Dendritic cell treated with granulocyte-macrophage colony-stimulating factor and Interleukin-4, amounts not matched to agents 40 ng/mL and 50 ng/mL, for 4 days (primary cell): ENCODE results near the gene LCN2.
A peak's percentile ranks its signal among the peaks of the same experiment; 100 is the strongest.

Experiments used
- H3K27ac Mint-ChIP-seq: one replicate; pipeline ENCODE4 v1.8.0; 2022; ENCODE audit warnings: mild to moderate bottlenecking, mixed read lengths
- H3K27me3 Mint-ChIP-seq: one replicate; pipeline ENCODE4 v1.8.0; 2022; ENCODE audit warnings: mild to moderate bottlenecking, mixed read lengths
- H3K36me3 Mint-ChIP-seq: one replicate; pipeline ENCODE4 v1.8.0; 2022; ENCODE audit warnings: low read depth, mixed read lengths
- H3K4me1 Mint-ChIP-seq: one replicate; pipeline ENCODE4 v1.8.0; 2022; ENCODE audit warnings: low read depth, mixed read lengths
- H3K4me3 Mint-ChIP-seq: one replicate; pipeline ENCODE4 v1.8.0; 2022; ENCODE audit warnings: mild to moderate bottlenecking, moderate library complexity, mixed read lengths
- H3K9me3 Mint-ChIP-seq: one replicate; pipeline ENCODE4 v1.8.0; 2022; ENCODE audit warnings: mixed read lengths
- intact Hi-C: fragments of 100-400 bp; cut with micrococcal nuclease; formaldehyde crosslinking; loops from one replicate; pipeline ENCODE4 v1.15.0; 2022

Gene LCN2

DNA sequence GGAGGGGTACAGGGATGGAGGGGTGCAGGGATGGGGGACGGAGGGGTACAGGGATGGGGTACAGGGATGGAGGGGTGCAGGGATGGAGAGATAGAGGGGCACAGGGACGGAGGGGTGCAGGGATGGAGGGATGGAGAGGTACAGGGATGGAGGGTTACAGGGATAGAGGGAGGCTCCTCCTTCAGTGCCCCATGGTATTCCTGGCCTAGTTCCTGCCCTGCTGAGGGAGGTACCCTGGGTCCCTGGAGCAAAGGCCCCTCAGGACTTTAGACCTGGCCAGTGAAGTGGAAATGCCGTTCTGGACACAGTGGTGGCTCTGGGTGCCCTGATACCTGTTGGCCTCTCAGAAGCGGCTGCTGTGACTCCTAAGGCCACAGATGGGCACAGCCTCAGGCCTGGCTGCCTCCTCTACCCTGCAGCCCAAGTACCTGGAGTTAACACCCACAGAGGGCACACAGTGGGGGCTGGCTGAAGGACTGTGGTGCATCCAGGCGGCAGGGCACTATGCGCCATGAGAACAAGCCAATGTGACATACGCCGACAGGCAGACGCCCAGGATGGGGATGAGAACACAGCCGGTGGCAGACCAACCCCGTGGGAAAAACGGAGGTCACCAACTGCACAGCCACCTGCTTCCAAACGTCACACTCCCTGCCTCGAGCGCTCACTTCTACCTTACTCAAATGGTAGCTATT, 30.1 kb upstream of the LCN2 start:
- Mint-ChIP-seq H3K9me3 (no peaks in the 10 kb centered on the region), H3K27me3 (peaks cover 6% of the 10 kb centered on the region), H3K27ac (no peak overlapping the region), H3K36me3 (peaks cover 56% of the 10 kb centered on the region), H3K4me1 (peaks cover 38% of the 10 kb centered on the region), H3K4me3 (no peak overlapping the region)
- intact Hi-C loops: no loop called here

DNA sequence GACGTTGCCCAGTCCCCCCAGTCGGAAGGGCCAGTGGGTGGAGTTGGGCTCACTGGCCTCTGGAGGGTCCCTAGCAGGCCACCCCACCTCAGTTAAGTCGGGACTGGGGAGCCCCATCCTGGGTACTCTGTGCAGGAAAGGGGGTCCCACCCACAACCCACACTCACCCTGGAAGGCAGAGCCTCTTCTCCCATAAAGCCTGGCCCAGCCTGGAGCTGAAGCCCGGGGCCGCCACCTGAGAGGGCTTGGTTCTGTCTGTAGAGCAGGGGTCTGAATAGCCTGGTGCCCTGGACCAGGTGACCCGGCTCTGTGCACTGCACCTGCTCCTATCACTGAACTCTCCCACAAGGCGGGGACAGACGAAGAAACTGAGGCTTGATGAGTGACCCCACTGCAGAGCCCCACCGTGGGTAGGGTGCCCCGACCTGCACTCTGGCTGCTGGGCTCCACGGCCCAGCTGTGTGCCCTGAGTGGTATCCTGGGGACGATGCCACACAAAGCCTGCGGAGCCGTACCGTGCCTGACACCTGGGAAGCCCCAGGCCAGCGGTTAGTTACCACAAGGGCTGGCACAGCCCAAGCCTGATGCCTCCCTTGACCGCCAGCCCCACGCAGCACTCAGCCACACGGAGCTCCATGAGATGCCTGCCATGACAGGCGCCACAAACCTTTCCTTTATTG, 29.1 kb upstream of the LCN2 start:
- no peaks in the 10 kb centered on the region for H3K9me3 Mint-ChIP-seq
- H3K27me3 Mint-ChIP-seq: peaks cover 6% of the 10 kb centered on the region
- peaks cover 34% of the 10 kb centered on the region for H3K4me1 Mint-ChIP-seq
- H3K36me3 Mint-ChIP-seq: peaks cover 56% of the 10 kb centered on the region
- H3K4me3 Mint-ChIP-seq: no peak overlapping the region
- no peak overlapping the region for H3K27ac Mint-ChIP-seq
- intact Hi-C loops: no loop called here

DNA sequence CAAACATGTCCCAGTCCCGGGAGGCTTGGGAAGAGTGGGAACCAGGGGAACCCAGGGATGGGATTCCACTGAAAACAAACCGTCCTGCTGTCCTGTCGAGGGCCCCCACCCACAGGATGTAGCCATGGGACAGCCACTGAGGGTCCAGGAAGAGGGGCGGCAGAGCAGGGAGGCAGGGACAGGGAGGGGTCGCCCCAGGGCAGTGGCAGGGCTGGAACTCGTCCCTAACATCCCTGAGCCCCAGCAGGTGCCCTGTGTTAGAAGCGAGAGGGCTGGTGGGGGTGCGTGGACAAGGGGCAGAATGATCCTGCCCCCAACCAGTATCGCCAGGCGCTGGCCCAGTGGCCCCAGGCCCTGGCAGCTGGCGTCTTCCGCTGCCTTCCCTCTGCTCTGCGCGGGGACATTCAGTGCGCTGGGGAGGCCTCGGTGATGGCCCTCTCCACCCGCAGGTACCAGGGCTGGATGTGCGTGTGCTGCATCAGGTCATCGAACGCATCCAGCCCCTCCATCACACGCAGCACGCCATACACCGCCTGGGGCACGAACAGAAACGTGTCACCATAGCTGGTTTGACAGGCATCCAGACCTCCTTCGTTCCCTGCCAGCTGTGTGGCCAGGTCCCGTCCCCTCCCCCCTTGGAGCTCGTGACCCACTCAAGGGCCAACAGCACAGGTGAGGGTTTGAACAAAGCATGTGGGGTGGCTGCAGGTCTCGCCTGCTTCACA, 28.4 kb upstream of the LCN2 start:
- Mint-ChIP-seq H3K4me3 (no peak overlapping the region), H3K4me1 (peaks cover 34% of the 10 kb centered on the region), H3K27ac (no peak overlapping the region), H3K36me3 (peaks cover 56% of the 10 kb centered on the region), H3K27me3 (peaks cover 6% of the 10 kb centered on the region), H3K9me3 (no peaks in the 10 kb centered on the region)
- intact Hi-C loops: no loop called here

DNA sequence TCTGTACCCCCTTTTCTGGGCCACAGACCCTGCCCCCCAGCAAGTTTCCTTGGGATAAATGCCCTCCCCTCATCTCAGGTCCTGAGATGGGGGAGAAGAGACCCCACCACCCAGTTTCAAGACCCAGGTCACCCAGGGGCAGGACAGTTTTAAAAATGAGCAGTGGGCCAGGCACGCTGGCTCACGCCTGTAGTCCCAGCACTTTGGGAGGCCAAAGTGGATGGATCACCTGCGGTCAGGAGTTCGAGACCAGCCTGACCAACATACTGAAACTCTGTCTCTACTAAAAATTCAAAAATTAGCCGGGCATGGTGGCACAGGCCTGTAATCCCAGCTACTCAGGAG, 27.8 kb upstream of the LCN2 start:
- Mint-ChIP-seq H3K36me3 (peaks cover 60% of the 10 kb centered on the region), H3K27me3 (peaks cover 6% of the 10 kb centered on the region), H3K4me1 (peaks cover 33% of the 10 kb centered on the region), H3K4me3 (no peak overlapping the region), H3K9me3 (no peaks in the 10 kb centered on the region), H3K27ac (no peak overlapping the region)
- intact Hi-C loops: no loop called here

DNA sequence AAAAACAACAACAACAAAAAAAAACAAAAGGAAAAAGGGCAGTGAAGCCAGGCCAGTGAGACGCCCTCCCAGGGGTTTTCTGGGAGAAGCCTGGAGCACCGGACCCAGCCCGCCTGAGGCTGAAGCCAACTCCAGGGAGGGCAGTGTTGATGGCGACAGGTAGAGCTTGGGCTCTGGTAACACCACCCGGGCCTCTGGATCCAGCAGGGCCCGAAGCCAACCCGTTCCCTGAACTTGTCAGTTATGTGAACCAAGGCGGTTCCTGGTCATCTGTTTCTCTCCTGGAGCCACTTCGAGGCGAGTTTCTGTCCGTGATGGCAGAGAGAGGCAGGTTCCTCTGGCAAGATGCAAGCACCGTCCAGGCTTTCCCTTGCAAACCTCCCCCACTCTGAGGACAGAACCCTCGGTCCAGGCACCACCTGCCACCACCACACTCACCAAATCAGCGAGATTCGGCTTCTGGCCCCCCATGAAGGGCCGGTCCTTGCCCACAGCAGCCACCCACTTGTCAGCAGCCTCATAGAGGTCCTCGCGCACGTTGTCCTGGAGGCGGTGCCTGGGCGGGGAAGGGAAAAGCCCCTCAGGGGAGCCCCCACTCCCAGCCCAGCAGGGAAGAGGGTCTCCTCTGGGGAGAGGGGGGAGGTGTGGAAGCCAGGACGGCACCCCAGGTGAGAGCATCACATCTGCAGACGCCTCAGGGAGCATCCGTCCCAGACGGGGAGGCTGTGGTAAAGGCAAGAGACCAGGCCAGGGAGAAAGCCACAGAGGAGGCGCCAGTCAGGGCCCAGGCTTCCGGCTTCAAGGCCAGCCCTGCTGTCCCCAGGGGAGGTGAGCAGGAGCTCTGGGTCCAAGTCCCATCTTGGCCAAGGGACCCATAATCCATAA, 27.1 kb upstream of the LCN2 start:
- intact Hi-C loops: no loop called here
- Mint-ChIP-seq H3K4me3 (no peak overlapping the region), H3K9me3 (no peaks in the 10 kb centered on the region), H3K4me1 (peaks cover 30% of the 10 kb centered on the region), H3K27ac (no peak overlapping the region), H3K36me3 (peaks cover 60% of the 10 kb centered on the region), H3K27me3 (peaks cover 6% of the 10 kb centered on the region)

DNA sequence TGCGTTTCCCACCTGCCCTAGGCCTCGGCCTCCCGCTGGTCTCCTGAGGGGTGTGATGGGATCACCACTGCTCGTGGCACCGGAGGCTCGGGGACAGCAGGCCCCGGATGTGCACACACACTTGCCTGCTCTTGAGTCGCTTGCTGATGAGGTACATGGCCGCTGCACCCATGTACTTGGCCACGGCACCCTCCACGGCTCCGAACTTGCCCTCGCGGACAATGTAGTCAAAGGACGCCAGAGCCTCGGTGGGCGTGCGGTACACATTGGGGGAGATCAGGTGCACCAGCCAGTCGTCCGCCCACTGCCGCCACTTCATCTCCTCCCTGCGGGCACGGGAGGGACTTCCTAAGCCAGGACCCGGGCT, 26.5 kb upstream of the LCN2 start:
- Mint-ChIP-seq H3K27ac (no peak overlapping the region), H3K9me3 (no peaks in the 10 kb centered on the region), H3K36me3 (peaks cover 62% of the 10 kb centered on the region), H3K4me1 (peaks cover 26% of the 10 kb centered on the region), H3K27me3 (peaks cover 6% of the 10 kb centered on the region), H3K4me3 (no peak overlapping the region)
- intact Hi-C loops: no loop called here

DNA sequence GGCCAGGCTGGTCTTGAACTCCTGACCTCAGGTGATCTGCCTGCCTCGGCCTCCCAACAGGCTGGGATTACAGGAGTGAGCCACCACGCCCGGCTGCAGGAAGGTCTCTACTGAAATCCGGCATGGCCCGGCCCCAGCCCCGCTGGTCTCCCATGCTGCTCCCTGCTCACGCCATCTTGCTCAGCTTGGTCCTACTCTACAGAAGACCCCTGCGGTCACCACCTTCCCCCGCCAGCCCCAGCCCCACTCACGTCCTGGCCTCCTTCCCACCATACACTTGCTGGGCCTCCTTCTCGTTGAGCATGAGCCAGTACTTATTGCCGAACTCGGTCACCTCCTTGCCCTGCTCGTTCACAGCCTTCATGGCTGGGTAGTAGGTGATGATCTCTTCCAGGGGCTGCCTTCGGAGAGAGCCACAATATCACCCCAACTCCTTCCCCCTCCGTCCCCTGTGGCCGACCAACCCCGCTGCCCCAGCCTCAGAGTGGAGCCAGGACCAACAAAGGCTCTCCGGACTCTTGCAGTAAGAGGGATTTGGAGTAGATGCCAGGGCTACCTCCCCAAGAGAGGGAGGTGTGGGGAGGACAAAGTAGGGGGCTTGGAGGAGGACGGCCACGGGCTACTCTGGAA, 25.7 kb upstream of the LCN2 start:
- H3K9me3 Mint-ChIP-seq: no peaks in the 10 kb centered on the region
- H3K4me1 Mint-ChIP-seq: peaks cover 23% of the 10 kb centered on the region
- no peak overlapping the region for H3K4me3 Mint-ChIP-seq
- H3K27ac Mint-ChIP-seq: no peak overlapping the region
- H3K36me3 Mint-ChIP-seq: peaks cover 70% of the 10 kb centered on the region
- peaks cover 1% of the 10 kb centered on the region for H3K27me3 Mint-ChIP-seq
- intact Hi-C loops: no loop called here

DNA sequence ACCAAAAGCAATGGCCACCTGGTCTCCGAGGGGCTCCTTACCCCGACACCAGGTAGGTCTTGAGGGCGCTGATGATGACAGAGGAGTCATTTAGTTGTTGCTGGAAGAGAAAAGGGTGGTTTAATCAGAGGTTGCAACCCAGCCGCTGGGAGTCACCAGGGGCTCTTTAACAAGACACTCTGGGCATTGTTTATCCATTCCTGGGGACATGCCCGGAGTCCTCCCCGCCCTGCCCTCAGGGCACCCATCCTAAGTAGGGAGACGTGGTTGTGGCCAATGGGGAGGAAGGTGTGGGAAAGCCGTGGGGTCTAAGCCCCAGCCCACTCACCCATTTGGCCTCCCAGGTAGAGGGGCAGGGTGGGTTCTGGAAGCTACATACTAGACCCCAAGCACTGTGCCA, 24.8 kb upstream of the LCN2 start:
- intact Hi-C loops: no loop called here
- Mint-ChIP-seq H3K27me3 (no peaks in the 10 kb centered on the region), H3K4me1 (peaks cover 31% of the 10 kb centered on the region), H3K27ac (no peak overlapping the region), H3K36me3 (peaks cover 76% of the 10 kb centered on the region), H3K4me3 (no peak overlapping the region), H3K9me3 (no peaks in the 10 kb centered on the region)

DNA sequence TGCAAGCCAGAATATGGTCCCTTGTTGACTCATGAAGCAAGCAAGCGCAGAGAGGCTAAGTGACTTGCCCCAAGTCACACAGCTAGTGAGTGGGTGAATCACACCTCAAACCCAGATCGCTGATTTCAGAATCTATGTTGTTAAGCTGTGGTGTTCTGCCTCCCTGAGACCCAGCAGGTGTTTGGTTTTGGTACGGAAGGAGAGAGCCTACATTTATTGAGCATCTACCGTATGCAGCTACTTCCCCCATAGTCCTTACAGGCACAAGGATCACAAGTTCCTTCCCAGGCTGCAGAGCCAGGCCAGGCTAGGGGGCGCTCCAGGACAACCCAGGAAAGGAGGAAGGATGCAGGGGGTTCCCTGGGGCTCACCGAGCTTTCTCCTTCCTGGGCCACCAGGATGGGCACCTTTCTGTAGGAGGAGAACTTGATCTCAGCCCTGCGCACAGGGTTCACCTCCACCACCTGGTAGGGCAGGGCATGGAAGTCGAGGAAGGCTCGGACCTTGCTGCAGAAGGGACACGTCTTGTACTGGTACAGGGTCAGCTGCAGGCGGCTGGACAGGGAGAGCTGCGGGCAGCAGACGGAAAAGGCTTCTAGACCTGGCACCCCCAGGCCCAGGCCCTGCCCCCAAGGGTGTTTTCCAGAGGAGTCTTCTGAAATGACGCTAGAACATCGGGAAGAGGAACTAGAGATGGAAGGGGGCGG, 24.2 kb upstream of the LCN2 start:
- H3K4me3 Mint-ChIP-seq: peak overlapping the region; percentile 94
- peaks cover 34% of the 10 kb centered on the region for H3K4me1 Mint-ChIP-seq
- H3K27ac Mint-ChIP-seq: peak overlapping the region; percentile 100
- H3K27me3 Mint-ChIP-seq: no peaks in the 10 kb centered on the region
- intact Hi-C loops: no loop called here
- H3K36me3 Mint-ChIP-seq: peaks cover 74% of the 10 kb centered on the region
- no peaks in the 10 kb centered on the region for H3K9me3 Mint-ChIP-seq

DNA sequence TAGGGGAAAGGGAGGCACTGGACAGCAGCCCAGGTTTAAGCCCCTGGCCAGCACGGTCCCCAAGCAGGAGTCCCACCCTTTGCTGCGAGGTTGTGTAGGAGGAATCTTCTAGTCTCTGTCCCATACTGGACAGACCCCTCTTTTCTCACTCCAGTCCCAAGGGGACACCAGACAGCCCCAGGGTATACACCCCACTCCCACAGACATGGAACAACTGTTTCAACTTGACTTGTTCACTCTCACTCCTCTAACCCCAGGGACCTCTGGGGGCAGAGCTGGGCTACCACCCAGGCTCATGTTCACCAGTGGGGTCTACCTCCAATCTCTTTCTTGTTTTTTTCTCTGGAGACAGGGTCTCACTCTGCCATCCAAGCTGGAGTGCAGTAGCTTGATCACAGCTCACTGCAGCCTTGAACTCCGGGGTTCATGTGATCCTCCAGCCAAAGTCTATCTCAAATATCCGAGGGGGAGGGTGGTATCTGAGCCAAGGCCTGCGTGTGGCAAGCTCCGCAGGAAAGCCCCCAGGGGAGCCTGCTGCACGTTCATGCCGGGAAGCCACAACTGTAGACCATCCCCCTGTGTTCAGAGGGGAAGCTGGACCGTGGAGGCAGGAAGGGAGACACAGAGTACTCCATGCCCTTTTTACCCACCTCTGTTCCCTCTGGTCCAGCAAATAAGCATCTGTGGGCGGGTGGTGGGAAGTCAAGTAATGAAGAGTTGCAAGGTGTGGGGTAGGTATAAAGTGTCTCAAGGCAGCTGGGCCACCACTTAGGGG, 23.5 kb upstream of the LCN2 start:
- H3K4me3 Mint-ChIP-seq: peak overlapping the region; percentile 94
- H3K36me3 Mint-ChIP-seq: peaks cover 66% of the 10 kb centered on the region
- H3K27me3 Mint-ChIP-seq: peaks cover 2% of the 10 kb centered on the region
- intact Hi-C loops: no loop called here
- no peaks in the 10 kb centered on the region for H3K9me3 Mint-ChIP-seq
- peak overlapping the region; percentile 100 for H3K27ac Mint-ChIP-seq
- H3K4me1 Mint-ChIP-seq: peaks cover 34% of the 10 kb centered on the region

DNA sequence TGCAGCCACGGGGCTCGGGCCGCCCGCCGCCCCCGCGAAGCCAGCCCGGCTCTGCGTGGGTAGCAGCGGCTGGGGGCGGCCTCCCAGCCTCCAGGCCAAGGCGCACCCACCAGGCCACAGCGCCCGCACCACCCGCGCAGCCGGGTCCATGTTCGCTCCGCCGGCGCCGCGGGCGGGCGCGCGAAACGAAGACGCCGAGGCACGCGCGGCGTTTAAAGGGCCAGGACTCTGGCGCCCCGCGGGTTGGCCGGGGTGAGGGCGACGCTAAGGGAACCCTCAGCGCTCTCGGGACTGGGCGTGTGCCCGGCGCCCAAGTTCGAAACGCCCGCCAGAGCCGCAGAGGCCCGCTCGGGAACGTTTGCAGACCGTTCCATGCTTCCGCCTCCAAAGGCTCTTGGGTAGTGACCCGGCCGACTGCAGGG, 21.7 kb upstream of the LCN2 start, which contains the start of gene PTGES2:
Gene PTGES2 (minus strand): TSS at position 162 of the 422 bp plus-strand sequence. CDS start 12 bp downstream, at position 150.
- H3K27ac Mint-ChIP-seq: peak within 1 kb of the TSS; percentile 100
- peak within 1 kb of the TSS; percentile 94 for H3K4me3 Mint-ChIP-seq
- peaks cover 34% of the 10 kb centered on the region for H3K4me1 Mint-ChIP-seq
- H3K27me3 Mint-ChIP-seq: peaks cover 10% of the 10 kb centered on the region
- H3K9me3 Mint-ChIP-seq: no peaks in the 10 kb centered on the region
- intact Hi-C loops: no loop called here
- peaks cover 48% of the 10 kb centered on the region for H3K36me3 Mint-ChIP-seq

DNA sequence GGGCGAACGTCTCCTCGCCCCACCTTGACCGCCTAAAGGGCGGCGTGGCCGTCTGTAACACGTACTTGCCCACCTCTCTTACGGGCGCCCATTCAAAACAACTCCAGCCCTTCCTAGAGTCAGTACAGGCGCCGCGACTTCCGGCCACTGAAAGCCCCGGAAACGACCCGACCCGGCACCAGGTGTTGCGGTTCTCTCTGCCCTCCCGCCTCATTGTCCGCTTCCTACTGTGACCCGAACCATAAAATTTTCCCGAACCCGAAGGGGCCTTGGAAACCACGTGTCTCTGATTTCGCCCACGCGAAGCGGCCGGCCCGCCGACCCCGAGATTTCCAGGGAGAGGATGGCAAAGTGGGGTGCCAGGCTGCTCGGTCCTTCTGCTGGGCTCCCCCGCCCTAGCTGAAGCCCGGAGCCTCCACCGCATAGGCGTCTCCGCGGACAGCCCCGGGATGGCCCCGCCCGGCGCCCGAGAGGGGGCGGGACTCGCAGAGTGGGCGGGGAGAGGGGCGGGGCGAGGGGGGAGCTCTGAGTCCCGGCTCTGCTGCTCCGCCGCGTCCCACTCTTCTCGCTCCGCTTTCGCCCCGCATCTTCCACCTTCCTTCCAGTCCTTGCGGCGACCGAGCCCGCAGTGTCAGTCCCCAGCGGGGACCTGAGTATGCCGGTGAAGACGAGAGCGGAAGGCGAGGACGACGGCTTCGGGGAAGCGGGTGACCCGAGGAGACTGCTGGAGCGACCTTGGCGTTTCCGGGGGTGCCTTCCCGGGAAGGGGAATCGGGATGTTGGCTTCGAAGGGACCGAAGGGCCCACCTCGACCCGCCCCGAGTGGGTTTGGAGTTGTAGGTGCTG, 21.0 kb upstream of the LCN2 start:
- H3K4me3 Mint-ChIP-seq: peak overlapping the region; percentile 94
- intact Hi-C loops: no loop called here
- H3K4me1 Mint-ChIP-seq: peaks cover 37% of the 10 kb centered on the region
- H3K9me3 Mint-ChIP-seq: no peaks in the 10 kb centered on the region
- H3K27me3 Mint-ChIP-seq: peaks cover 17% of the 10 kb centered on the region
- H3K36me3 Mint-ChIP-seq: peaks cover 42% of the 10 kb centered on the region
- H3K27ac Mint-ChIP-seq: peak overlapping the region; percentile 100
